Activated T-cell treated with anti-CD3 and anti-CD28 coated beads for 4 hours (primary cell): Measurements from ENCODE around the gene CUTA.
A peak's percentile ranks its signal among the peaks of the same experiment; 100 is the strongest.

Source experiments
- DNase-seq: peaks from one replicate; pipeline ENCODE4 v3.0.0-alpha.2; 2020

Gene CUTA

DNA sequence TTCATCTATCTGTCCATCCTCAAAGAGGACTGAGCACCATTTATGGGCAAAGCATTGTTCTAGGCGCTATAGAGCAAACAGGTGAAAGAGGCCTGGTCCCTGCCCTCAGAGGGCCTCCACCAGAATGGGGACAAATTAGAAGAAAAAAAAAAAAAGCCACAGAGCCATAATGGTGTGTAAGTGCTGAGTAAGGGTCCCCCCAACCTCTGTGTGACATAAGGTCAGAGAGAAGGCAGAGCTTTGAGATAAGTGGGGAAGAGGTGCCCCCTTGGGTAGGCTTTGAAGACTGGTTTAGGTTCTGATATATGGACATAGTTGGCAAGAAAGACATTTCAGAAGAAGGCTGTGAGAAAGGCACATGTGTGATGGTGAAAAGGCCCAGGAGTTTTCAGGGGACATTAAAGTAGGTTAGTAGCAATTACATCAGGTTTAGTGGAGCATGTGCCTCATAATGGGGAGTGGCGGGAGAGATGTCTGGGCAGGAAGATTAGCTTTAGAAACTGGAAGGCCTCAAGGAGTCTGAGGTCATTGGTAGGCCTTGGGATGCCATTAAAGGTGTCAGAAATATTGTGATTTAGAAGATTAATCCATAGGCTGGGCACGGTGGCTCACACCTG, 21.2 kb upstream of the CUTA start:
- DNase-seq: no peak

DNA sequence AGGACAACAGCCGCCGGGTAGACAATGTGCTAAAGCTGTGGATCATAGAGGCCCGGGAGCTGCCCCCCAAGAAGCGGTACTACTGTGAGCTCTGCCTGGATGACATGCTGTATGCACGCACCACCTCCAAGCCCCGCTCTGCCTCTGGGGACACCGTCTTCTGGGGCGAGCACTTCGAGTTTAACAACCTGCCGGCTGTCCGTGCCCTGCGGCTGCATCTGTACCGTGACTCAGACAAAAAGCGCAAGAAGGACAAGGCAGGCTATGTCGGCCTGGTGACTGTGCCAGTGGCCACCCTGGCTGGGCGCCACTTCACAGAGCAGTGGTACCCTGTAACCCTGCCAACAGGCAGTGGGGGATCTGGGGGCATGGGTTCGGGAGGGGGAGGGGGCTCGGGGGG, 19.8 kb upstream of the CUTA start:
- DNase-seq: no peak

DNA sequence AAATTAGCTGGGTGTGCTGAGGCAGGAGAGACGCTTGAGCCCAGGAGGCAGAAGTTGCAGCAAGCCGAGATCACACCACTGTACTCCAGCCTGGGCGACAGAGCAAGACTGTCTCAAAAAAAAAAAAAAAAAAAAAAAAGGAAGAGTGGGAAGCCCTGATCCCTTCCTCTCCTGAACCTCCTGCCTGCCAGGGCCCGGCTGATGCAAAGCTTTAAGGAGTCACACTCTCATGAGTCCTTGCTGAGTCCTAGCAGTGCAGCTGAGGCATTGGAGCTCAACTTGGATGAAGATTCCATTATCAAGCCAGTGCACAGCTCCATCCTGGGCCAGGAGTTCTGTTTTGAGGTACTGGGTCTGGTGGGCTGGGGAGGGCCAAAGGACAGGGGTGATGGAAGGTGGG, 17.1 kb upstream of the CUTA start:
- no peak for DNase-seq

DNA sequence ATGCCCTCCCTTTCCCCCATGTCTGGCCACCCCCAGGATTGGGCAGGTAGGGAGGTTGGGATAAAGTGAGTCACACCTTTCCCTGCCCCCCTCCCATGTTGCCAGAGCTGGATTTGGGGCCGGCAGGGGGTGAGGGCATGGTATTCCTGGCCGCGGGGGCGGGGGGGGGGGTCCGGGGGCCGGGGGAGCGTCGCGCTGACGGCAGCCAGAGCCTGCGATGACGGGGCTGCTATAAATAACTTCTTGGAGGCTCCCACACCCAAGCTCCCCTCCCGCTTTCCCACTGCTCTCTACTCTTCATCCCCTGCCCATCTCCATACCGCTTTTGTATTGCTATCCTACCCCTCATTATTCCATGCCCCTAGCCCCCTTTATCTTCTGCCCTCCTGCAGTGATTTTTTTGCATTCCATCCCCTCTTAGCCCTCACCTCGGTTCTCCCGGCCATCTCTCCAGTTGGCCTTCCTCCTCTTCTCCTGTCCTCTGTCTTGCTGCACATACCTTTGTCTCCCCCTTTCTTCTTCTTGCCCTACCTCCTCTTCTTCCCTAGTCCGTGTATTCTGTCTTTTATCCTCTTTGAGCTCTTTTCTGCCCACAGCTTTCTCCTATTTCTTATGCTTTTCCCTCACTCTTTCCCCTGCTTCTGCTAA, 15.8 kb upstream of the CUTA start:
- no peak for DNase-seq

DNA sequence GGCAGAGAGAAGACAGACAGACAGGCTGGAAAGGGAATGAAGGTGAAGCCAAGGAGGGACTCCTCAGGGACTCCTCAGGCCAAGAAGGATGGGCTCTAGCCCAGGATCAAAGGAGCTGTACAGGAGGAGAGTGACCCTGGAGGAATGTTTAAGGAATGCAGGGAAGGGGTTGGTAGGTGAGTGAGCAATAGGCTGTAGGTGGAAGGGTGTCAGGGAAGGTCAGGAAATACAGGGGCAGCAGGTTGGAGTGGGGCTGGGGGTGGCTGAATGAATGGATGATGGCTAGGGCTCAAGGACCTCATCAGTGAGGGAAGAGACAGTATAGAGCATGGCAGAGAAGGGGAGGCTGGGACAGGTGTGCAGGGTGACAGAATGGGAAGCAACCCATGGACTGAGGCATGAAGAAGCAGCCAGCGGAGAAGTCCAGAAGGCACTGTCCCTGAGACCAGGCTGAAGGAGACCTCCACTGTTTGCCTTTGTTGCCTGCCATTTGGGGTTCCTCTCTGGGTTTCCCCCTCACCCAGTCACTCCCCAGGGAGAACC, 15.2 kb upstream of the CUTA start:
- DNase-seq: no peak

DNA sequence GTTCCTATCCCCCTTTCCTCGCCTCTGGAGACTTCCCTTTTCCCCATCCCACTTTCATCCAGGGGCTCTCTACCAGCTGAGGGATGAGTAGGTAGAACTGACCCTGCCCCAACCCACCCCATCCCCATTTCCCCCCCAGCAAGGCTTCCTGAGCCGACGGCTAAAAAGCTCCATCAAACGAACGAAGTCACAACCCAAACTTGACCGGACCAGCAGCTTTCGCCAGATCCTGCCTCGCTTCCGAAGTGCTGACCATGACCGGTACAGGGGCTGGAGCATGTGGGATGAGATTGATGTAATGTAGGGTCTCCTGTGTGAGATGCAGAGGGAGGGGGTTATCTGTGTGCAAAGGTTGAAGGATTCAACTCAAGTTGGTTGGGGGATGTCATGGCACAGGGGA, 14.6 kb upstream of the CUTA start:
- DNase-seq: no peak

DNA sequence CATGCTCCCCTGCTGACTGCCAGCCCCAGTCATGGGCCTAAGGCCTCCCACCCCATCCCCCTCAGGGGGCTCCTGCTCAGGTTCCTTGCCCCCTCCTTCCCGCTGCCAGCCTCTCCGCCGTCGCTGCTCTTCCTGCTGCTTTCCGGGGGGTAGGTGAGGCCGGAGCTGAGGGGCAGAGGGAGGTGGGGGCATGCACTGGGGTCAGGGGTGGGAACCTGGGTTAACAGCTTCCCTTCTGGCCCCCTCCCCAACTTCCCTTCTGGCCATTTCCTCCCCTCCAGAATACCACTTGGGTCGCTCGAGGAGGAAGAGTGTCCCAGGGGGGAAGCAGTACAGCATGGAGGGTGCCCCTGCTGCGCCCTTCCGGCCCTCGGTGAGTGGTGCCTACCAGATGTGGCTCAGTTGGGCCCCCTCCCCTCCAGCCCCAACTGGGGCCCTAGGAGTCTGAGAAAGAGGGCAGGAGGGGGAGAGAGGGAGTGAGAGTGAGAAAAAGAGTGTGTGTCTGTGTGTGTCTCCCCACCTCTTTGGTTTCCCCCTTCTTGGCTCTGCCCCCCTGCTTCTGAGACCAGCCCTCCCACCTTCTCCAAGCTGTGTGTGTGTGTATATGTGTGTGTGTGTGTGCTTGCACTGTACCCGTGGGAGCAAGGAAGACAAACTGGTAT, 14.1 kb upstream of the CUTA start:
- no peak for DNase-seq

DNA sequence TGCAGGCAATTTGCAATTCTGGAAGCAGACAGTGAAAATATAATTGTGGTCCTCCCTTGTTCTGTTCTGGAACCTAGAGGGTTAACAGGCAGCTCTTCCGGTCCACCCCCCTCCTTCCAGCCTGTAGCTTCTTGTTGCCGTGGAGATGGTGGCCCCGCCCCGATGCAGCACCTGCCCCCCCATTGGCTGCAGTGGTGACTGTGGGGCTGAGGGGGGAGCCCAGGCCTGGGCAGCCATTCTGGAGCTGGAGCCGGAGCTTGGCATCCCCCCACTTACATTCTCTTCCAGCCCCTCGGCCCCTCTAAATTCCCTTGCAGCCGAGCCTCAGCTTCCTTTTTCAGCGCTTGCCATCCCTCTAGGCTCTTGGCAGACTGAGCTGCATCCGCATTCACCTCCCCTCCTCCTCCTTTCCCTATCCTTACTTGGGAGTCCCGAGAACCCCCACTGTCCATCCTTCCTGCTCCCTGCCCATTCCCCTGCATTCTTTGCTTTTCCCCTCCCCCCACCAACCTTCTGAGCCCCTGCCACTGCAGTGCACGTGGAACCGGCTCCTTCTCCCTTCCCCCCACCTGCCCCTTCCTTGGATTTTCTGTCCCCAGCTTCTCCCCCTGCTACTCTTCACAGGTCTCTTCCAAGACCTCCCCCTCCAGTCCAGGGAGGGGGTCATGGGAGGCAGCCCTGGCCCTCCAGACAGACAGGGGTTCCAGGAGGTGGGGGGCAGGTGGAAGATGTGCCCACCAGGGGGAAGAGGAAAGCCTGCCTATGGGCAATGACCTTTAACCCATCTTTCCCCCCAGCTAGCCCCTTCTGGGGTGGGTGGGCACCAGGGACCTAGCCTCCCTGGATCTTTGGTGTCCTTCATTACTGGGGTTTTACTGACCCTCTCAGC, 13.3 kb upstream of the CUTA start:
- DNase-seq: peak; percentile 61

DNA sequence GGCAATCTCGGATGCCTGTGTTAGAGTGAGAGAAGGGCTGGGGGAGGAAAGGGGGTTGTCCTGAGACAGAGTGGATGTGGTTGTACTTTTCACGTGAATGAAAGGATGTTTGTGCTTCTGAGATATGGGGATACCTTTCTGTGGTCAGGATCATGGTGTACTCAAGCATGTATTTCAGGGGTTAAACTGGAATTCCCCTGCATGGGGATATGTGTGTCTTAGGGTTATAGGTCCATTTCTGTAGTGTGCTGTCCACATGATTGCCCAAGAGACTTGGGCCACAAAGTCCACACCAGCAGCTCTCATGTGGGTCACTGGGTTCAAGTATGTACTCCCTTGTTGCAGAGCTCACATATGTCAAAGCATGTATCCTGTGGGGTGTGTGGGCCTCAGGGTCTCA, 12.4 kb upstream of the CUTA start:
- DNase-seq: no peak

DNA sequence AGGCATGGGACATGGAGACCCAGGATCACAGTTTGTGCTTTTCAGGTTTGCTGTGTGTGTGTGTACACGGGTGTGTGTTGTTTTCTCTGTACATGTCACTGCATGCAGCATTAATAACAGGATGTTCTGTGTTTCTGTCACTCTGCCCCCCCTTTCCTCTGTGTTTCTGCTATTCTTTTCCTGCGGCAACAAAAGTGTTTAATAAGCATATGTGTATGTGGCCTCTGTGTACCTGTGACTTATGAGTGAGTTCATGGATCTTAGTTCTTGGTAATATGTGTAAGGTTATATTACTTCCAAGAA, 11.8 kb upstream of the CUTA start:
- DNase-seq: no peak

DNA sequence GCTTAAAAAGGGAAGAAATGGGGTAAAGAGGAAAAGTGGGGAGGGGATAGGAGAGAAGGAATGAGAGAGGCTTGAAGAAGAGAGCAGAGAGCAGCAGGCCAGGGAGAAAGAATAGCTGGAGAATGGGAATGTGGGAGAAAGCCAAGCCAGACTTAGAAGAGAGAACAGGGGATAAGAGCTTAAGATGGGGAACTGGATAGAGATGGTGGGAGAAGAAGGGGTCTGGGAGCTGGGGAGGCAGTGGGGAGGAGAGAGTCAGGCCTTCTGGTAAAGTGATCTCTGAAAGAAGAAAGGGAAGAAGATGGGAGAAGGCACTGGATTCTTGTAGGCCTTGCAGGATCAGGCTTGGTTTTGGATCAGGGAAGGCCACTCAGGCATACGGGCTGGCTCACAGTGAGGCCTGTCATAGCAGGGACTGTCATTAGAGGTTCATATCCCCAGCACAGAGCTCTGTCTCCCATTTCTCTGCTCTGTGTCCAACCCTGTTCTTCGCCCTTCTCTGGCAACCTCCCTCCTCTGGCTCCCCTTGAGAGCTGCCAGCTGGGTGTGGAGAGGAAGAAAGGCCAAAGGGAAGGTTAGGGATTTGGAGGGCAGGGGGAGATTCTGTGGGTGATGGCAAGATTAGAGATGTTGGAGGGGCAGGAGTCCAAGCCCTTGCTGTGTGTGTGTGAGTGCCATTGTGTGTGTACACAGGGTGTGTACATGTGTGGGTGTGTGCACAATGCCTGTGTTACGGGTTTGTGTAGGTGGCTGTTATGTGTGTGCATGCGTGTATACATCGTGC, 11.3 kb upstream of the CUTA start:
- no peak for DNase-seq

DNA sequence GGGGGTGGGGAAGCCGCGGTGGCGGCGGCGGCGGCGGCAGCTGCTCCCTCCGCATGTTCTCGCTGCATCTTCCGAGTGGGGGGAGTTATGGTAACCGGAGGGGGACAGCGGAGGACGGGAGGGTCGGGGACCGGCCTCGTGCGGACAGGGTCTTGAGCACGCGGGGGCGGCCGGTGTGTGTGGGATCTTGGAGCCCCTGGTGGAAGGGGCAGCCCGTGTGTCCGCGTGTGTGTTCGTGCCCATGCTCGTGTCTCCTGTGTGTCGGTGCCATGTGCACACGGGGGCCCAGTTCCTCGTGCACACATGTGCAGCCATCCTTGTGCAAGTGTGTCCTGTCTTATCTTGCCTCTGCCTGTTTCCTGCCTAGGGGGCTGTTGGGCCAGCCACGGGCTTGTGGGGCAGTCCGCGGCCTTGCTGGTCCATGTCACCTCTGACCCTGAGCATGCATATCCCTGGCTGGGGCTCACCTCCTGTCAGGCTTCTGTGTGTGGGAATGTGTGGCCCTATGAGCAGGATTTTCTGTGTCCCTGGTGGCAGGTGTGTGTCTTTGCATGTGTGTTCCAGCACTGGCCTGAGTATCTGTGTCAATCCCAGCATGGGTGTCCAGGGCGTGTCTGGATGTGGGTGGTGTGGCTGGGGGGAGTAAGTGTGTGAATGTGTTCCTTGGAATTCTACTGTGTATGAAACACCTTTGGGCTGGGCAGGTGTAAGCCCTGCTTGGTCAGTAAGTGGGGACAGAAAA, 10.5 kb upstream of the CUTA start:
- DNase-seq: no peak

DNA sequence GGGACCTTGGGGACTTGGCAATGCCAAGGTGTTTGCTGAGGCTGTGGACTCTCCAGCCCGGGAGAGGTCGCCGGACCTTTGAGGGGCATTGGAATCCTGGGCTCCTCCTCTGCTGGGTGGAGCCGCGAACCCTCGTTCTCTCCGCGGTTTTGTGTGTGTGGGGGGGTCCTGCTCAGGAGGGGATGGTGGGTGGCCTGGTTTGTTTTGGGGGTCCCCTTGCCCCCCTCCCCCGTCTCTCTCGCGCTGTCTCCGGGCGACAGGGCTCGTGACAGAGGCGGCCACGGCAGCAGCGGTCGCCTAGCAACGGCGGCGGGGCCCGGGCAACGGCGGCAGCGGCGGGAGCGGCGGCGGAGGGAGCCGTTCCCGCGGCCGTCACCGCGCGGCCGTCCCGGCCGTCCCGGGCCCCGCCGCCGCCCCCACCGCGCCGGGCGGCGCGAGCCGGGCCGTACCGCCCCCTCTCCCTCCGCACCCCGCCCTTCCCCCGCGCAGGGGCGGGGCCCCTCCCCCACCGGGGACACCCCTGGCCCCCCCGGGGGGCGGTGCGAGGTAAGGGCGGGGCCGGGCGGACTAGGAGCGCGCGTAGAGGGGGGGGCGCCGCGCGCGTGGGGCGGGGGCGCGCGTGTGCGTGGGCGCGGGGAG, 9.8 kb upstream of the CUTA start:
- peak; percentile 62 for DNase-seq

DNA sequence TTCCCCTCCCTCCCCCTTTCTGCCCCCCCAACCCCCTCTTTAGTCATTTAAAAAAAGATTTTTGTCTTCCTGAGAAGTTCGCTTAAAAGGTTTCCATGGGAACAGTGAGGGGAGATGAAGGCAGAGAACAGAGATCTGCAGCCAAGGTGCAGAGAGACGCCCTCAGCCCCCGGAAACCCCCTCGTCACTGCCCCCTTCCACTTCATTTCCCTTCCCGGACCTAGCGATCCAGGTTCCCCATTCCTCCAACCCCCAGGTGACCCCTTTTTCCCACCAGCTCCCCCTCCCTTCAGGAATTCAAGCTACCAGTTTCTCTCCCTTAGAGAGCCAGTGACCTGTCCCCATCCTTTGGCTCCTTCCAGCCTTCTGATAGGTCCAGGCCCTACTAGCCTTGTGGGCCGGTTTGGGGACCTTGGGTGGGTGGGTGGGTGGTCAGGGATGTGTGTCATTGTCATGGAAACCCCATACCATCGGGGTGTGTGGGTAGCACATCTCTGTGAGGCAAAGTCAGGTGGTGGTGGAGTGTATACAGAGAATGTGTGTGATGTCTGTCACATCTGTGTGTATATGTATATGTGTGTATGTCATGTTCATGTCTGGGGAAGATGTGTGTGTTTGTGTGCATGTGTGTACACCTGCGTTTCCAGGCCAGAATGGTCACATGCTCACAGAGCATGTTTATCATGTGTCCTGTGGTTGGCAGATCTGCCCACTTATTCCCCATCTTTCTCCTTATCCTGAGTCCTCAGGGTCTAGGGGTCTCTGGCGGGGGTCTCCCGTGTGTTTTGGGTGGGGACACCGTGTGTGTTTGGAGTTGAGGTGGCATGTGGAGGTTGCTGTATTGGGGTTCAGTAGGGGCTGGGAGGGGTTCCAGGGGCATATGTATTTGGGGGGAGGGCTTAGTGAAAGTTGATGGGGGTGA, 8.9 kb upstream of the CUTA start:
- no peak for DNase-seq

DNA sequence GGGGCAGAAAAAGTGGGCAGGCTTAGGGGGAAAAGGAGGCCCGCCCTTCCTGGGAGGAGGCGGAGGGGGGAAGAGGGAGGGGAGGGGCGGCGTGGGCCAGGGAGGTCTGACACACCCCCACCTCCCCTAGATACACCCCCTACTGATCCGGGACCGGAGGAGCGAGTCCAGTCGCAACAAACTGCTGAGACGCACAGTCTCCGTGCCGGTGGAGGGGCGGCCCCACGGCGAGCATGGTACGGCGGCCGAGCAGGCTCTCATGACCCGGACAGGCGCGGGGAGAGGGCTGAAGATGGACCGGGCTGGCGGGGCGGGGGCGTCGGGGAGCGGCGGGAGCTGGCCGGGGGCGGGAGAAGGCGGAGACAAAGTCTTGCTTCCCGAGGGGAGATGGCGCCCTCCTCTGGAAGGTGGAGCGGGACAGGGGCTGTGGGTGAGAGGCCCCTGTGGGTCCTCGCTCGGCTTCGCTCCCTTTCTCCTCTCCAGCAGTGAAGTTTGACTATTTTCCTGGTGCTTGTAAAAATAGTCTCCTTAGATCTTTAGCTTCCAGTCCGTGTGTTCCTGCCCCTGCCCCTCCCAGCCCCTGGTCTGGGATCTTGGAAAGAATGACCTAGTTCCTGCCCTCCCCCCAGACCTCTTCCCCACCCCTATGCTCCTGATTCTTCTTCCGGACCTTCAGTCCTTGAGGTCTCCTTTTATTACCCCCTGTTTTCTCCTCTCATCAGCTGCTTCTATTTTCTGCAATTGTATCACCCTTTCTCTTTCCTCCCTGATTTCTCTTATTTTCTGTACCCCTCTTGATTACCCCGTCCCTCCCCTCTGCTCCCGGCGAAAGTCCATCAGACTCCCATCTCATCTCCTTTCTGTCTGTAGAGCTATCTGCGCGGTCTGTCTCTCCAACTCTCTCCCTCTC, 8.0 kb upstream of the CUTA start:
- DNase-seq: peak; percentile 75

DNA sequence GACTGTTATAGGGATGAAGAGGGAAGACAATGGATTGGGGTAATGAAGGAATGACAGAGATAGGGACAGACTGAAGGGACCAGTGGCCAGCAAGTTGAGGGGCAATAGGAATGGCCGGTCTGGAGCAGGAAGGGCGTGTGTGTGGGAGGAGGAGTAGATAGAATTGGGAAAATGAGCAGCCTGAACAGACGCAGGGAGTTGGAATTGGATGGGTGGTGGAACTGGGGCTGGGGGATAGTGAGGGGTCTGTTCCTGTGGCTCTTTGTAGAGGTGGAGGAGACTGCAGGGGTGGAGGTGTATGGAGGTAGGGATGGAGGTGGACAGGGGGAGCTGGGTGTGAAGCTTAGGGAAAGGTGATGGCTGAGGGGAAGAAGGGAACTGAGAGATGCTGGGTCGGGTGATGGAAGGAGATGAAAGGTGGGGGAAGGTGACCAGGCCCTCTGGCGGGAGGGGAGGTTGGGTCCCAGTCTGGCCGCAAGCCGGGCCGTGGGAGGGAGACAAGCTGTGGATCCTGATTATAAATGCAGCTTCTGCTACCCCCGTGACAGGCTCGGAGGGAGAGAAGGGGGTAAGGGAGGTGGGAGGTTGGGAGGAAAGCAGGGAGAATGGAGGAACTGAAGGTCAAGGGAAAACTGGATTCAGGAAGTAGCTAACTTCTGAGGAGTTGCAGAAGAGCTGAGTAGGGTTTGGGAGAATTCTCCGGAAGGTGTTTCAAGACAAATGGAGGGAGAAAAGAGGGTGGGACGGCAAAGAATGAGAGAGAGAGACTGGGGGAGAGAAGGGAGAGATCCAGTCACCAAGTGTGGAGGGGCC, 7.2 kb upstream of the CUTA start:
- no peak for DNase-seq

DNA sequence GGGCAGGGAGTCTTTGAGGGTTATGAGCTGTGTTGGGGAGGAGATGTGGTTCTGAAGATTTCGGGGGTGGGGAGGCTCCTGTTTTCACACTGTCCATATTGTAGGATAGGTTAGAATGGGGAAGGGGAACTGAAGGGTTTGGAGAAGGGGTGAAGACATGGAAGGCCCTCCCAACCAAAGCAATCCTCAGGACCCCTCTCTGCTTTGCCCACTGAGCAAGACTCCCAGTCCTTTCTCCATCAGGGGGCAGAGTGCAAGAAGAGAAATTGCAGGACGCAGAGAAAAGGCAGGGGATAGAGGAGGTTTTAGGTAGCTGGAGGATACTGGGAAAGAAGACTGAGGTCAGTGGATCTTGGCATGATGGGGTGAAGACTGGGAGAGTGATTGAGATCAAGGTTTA, 5.9 kb upstream of the CUTA start:
- no peak for DNase-seq

DNA sequence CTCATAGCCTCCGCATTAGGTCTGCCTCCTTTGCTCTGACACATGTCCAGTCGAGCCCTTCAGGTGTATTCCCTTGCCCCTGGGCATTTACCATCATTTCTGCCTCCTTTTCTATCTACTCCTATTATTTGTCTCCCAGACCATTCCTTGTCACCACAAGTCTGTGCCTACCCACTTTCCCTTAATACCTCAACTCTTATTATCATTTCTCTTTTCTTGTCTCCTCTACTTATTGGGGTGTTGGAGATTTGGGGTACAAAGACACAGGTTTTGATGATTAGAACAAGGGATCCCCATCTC, 3.4 kb upstream of the CUTA start:
- no peak for DNase-seq
